Large intestine (tissue), 3 donors: ENCODE results near the gene ABR. TPM values are rescaled to one million over a fixed set of nuclear protein-coding genes. Genes with fewer than 3 reads are reported as not detected.
"Not testable (repeated sequence)": the region's sequence is repeated elsewhere in the genome, so short reads cannot be mapped to it uniquely, and the experiment has no call there.

Experiments
- DNase-seq, 2 donors: peaks; one replicate each; pipeline versions ENCODE4 v3.0.0 to v3.0.0-alpha.2; 2013
- H3K27ac ChIP-seq: one replicate; pipeline ENCODE4 v1.5.1; 2013; ENCODE audit warnings: low read length
- H3K27me3 ChIP-seq: 2 replicates; pipeline ENCODE4 v1.6.1; 2013; ENCODE audit warnings: low read length; ENCODE audit not compliant: control insufficient read depth, insufficient read depth
- H3K36me3 ChIP-seq: 2 replicates; pipeline ENCODE4 v1.6.1; 2013; ENCODE audit warnings: low read length; ENCODE audit not compliant: control insufficient read depth, insufficient read depth
- H3K4me1 ChIP-seq: one replicate; pipeline ENCODE4 v1.6.1; 2013; ENCODE audit warnings: low read length; ENCODE audit not compliant: control insufficient read depth, insufficient read depth
- H3K4me3 ChIP-seq: one replicate; pipeline ENCODE4 v1.5.1; 2013; ENCODE audit warnings: low read length
- H3K9me3 ChIP-seq: one replicate; pipeline ENCODE4 v1.6.1; 2013; ENCODE audit warnings: mild to moderate bottlenecking, low read depth, low read length, moderate library complexity; ENCODE audit not compliant: control insufficient read depth
- WGBS: methylation state at CpG from one replicate; pipeline ENCODE4 v1.1.5; 2013; ENCODE audit warnings: low lambda C conversion rate; ENCODE audit not compliant: insufficient coverage; 5-methylcytosine and 5-hydroxymethylcytosine counted together
- polyA plus RNA-seq: library from polyadenylated mRNA; unstranded; fragments of 120-200 nt; gene quantifications from one replicate; pipeline ENCODE4 v1.2.1, GENCODE V29; 2013

The ABR gene
- polyA plus RNA-seq, 1 donor, result 125 TPM

DNA sequence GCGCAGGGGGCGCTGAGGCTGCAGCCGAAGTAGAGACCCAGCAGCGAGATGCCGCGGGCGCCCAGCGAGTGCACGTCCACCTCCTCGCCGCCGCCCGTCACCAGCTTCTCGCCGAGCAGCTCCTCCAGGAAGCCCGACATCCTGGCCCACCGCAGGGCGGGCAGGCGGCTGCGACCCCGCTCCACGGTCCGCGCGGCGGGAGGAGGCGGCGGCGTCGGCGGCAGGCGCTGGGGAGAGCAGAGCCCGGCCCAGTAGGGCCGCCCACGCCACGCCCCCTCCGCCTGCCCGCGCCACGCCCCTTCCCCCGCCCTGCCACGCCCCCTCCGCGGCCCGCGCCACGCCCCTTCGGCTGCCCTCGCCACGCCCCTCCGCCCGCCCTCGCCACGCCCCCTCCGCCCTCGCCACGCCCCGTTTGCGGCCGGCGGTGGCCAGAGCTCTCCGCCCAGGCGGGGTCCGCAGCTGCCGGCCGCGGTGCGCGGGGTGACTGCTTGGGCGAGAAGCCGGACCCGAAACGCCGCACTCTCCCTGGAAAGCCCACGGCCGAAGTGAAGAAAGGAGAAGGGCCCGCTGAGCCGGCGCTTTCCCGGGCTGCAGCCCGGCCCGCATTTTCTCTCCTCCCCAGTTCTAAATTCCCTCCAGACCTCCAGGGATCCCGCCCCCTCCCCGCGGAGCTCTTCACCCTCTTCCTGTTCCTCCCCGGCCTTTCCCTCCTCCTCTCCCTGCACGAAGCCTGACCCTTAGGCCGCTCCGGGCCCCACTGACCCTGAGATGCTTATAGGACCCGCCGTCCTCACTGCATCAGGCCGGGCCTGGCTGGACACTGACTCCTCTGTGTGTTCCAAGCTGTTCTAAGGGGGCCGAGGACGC, 200.0 kb downstream of the ABR start, which contains the start of gene NXN:
Gene NXN (minus strand): TSS at position 238 of the 867 bp plus-strand sequence.
- Histone ChIP-seq H3K4me1 (peaks cover 7% of the 10 kb centered on the region), H3K36me3 (no peaks in the 10 kb centered on the region), H3K9me3 (peaks cover 2% of the 10 kb centered on the region), H3K27ac (peak within 1 kb of the TSS; percentile 66), H3K27me3 (peaks cover 21% of the 10 kb centered on the region), H3K4me3 (peak within 1 kb of the TSS; percentile 58)
- WGBS, result no CpG with 5 or more reads among the region's 94 CpGs
- peak; percentile 56 to 76 for DNase-seq

DNA sequence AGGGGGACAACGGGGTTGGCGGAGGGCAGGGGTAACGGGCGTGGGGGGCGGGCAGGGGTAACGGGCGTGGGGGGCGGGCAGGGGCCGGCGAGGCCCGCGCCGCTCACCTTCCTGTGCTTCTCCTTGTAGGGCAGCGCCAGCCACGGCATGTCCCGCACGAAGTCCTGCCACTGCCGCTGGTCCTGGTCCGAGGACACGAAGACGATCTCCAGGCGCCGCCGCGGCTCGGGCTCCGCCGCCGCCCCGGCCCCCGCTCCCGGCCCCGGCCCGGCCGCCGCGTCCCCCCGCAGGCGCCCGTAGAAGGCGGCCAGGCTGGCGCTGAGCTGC, 200.6 kb downstream of the ABR start:
- Histone ChIP-seq H3K9me3 (peaks cover 2% of the 10 kb centered on the region), H3K4me1 (peaks cover 7% of the 10 kb centered on the region), H3K27ac (no peak overlapping the region), H3K36me3 (no peaks in the 10 kb centered on the region), H3K4me3 (peak overlapping the region; percentile 40), H3K27me3 (peaks cover 21% of the 10 kb centered on the region)
- WGBS, result no CpG with 5 or more reads among the region's 42 CpGs
- DNase-seq, result no peak

DNA sequence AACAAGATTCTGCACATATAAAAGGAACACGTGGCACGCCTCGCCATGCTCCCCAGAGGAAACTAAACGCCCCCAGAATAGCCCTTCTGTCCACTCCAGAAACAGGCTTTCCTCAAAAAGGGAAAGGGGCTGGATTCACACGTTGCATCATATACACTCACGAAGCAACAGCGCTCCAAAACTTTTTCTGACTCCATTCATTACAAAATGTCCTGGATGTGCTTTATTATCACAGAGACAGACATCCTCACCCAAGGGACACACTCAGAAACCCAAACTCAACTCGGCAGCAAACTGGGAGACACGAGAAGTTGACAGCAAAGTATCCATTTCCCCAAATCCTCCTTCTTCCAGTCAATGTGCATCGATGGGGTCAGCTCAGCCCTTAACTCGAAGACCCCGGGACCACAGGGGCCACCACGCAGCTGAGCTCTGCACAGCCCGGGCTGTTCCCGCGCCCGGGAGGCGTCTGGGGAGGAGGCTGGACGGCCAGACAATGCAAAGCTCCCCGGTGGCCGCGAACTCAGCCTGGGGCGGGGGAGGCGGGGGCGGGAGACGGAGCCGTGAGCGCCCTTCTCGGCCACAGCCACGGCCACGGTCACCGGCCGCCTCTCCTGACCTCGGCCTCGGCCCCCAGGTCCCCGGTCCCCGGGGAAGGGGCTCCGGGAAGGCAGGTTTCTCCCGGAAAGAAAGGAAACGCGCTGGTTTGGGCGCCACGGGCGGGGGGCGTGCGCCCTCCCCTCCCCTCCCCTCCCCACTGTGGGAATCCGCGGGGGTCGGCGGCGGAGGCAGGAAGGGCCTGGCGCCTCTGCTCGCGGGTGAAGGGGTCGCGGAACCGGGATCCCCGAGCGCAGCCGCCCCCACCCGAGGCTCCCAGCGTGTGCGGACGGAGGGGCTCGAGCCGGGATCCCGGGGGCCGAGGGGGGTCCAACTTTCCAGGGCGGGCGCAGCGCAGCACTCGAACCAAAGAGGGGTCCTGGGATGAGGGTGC, 201.4 kb downstream of the ABR start:
- Histone ChIP-seq H3K36me3 (no peaks in the 10 kb centered on the region), H3K27ac (peak overlapping the region; percentile 44), H3K4me3 (peak overlapping the region; percentile 51), H3K27me3 (peaks cover 21% of the 10 kb centered on the region), H3K4me1 (peaks cover 7% of the 10 kb centered on the region), H3K9me3 (peaks cover 2% of the 10 kb centered on the region)
- WGBS, result no CpG with 5 or more reads among the region's 72 CpGs
- no peak for DNase-seq

DNA sequence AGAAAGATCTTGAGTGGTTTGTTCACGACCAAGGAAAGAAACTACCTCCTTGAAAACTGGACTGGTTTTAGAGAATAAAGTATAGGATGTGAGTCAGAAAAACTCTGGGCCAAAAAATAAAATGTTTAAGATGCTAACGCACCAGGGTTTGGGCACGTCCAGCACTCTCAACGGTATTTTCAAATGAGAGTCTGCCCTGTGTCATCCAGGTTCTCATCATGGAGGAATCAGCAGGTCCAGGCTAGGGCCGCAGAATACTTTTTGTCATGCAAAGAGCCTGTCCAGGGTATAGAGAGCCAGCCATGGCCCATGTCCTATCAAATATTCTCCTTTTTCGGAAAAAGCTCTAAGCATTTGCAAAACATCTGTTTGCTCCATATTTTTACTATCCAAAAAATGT, 202.6 kb downstream of the ABR start:
- 80% methylated on average over 2 of the region's 6 CpGs for WGBS
- no peak for DNase-seq
- peaks cover 7% of the 10 kb centered on the region for H3K4me1 ChIP-seq
- no peak overlapping the region for H3K4me3 ChIP-seq
- H3K27me3 ChIP-seq, result peaks cover 21% of the 10 kb centered on the region
- H3K36me3 ChIP-seq, result no peaks in the 10 kb centered on the region
- peaks cover 2% of the 10 kb centered on the region for H3K9me3 ChIP-seq
- no peak overlapping the region for H3K27ac ChIP-seq

DNA sequence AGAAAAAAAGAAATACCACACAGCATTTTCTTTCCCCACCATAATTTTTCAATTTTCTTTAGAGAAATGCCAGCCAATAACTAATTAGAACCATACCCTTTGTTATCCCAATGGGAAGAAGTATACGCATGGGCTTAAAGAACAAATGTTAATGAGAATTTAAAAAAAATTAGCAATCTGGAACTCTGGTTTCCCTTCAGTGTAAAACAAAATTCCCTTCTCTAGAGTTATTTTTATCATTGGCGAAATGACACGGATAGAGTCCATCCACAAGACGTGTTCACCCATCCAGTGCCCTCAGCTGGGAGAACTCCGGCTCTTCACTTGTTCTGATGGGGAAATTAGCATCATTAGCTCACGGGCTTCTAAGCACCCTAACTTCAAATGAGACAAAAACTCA, 203.5 kb downstream of the ABR start:
- WGBS, result no CpG with 5 or more reads among the region's 6 CpGs
- Histone ChIP-seq H3K4me1 (peaks cover 7% of the 10 kb centered on the region), H3K9me3 (peaks cover 2% of the 10 kb centered on the region), H3K27me3 (peaks cover 21% of the 10 kb centered on the region), H3K36me3 (no peaks in the 10 kb centered on the region), H3K27ac (no peak overlapping the region), H3K4me3 (no peak overlapping the region)
- no peak for DNase-seq

DNA sequence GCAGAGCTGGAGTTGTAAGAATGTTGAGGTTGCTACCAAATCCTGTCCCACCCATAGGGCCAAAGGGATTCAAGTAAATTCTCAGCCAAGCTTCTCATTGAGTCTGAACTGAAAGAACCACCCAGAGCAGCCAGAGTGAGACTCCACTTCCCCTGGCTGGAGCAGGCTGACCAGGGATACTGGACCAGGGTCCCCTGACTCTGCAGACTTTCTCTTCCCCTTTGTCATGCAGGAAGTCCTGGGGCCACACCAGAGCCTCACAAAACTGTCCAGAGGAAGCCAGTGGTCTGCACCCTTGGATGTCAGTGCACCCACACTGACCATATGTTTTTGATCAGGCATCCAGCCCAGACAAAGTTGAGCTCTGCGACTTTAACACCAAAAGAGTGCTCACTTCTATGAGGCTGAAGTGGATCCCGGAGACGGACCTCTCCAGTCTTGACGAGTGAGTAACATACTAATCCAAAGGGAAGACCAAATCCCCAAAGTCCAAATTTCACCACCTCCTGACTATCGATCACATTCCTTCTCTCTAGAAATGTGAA, 204.3 kb downstream of the ABR start:
- no CpG with 5 or more reads among the region's 5 CpGs for WGBS
- Histone ChIP-seq H3K4me1 (peaks cover 5% of the 10 kb centered on the region), H3K27ac (no peak overlapping the region)

DNA sequence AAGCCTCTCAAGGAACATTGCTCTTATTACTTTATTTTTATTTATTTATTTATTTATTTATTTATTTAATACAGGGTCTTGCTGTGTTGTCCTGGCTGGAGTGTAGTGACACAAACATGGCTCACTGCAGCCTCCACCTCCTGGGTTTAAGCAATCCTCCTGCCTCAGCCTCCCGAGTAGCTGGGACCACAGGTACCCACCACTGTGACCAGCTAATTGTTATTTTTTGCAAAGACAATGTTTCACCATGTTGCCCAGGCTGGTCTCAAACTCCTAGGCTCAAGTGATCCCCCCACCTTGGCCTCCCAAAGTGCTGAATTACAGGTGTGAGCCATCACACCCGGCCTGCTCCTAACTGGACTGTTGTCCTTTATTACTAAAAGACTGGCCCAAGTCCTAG, 205.0 kb downstream of the ABR start:
- WGBS, result no CpG with 5 or more reads among the region's 2 CpGs
- H3K36me3 ChIP-seq, H3K9me3 ChIP-seq, H3K27ac ChIP-seq, DNase-seq, H3K4me3 ChIP-seq, H3K4me1 ChIP-seq: not testable (repeated sequence)
- peaks cover 33% of the 10 kb centered on the region for H3K27me3 ChIP-seq

More for the DNA sequence above, 204.3 kb downstream of the ABR start:
- peaks cover 27% of the 10 kb centered on the region for H3K27me3 ChIP-seq
- no peaks in the 10 kb centered on the region for H3K36me3 ChIP-seq
- H3K9me3 ChIP-seq, result peaks cover 2% of the 10 kb centered on the region
- DNase-seq, result no peak
- no peak overlapping the region for H3K4me3 ChIP-seq

DNA sequence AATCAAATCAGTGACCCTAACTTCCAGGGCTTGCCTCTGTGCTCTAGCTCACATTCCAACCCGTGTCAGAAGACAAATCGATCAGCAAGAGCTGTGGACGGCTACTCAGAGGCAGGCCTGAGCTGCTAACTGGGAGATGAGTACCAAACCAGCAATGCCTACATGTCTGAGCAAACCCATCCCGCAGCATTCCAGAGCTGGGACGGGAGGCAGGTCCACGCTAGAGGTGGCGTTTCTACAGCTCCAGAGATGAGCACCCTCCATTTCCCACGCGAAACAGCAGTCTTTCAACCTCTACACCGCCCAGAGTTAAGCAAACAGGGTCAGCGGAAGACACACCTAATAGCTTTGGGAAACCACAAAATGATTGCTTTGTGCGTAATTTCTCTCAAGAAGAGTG, 206.7 kb downstream of the ABR start:
- Histone ChIP-seq H3K4me3 (no peak overlapping the region), H3K4me1 (peaks cover 3% of the 10 kb centered on the region), H3K36me3 (no peaks in the 10 kb centered on the region), H3K9me3 (no peaks in the 10 kb centered on the region), H3K27ac (no peak overlapping the region), H3K27me3 (peaks cover 31% of the 10 kb centered on the region)
- no CpG with 5 or more reads among the region's 12 CpGs for WGBS
- DNase-seq, result no peak

DNA sequence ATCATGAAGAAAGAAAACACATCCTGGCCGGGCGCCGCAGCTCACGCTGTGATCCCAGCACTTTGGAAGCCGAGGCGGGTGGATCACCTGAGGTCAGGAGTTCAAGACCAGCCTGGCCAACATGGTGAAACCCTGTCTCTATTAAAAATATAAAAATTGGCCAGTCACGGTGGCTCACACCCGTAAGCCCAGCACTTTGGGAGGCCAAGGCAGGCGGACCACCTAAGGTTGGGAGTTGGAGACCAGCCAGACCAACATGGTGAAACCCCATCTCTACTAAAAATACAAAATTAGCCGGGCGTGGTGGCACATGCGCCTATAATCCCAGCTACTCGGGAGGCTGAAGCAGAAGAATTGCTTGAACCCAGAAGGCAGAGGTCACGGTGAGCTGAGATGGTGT, 207.9 kb downstream of the ABR start:
- not testable (repeated sequence) for H3K4me1 ChIP-seq, DNase-seq, H3K4me3 ChIP-seq, H3K27ac ChIP-seq, H3K36me3 ChIP-seq, H3K9me3 ChIP-seq
- no CpG with 5 or more reads among the region's 14 CpGs for WGBS
- H3K27me3 ChIP-seq, result peaks cover 24% of the 10 kb centered on the region

DNA sequence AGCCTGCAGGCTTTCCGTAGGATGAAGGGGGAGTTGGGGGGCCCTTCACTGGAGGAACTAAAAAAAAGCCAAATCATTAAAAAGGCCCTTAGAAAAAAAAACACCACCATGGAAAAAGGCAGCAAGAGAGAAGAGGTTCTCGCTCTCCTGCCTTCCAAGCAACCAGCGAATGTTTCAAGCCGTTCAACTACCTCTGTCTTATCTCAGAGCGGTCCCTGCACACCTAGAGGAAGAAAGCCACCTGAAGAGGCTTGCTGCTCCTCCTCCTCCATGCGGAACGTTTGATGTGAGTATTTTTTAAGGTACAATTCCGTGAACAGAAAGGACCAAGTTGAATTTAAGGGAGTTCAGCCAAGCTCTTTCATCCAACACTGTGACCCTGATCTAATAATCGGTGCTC, 209.4 kb downstream of the ABR start:
- H3K36me3 ChIP-seq, result no peaks in the 10 kb centered on the region
- H3K4me1 ChIP-seq, result peaks cover 3% of the 10 kb centered on the region
- H3K27me3 ChIP-seq, result peaks cover 18% of the 10 kb centered on the region
- 22% methylated on average over 4 of the region's 9 CpGs for WGBS
- H3K27ac ChIP-seq, result peak overlapping the region; percentile 63
- H3K4me3 ChIP-seq, result no peak overlapping the region
- no peak for DNase-seq
- H3K9me3 ChIP-seq, result no peaks in the 10 kb centered on the region
